ENCODE results near the gene CST9L. TPM values are rescaled to one million over a fixed set of nuclear protein-coding genes. Genes with fewer than 3 reads are reported as not detected.
A peak's percentile ranks its signal among the peaks of the same experiment; 100 is the strongest.

The CST9L gene
- total RNA-seq, 1 experiment from 2014 or later: not detected

DNA sequence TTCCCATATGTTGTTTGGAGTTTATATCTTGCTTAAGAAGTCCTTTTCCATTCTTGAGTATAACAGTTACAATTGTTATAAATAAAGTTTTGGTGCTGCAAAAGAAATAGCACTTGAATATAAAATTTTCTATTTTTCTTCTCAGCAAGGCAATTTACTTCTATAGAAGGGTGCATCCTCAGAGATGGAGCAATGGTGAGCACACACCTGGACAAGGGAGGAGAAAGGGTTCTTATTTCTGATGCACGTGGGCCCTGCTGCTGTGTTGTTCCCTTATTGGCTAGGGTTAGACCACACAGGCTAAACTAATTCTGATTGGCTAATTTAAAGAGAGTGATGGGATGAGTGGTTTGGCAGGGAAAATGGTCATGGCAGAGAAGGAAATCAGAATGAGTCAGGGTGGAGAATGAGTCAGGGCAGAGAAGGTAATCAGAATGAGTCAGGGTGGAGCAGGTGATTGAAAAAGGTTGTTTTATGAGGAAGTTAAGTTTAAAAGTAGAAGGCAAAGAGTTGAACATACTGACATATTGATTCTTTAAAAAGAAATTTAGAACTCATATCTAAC is 39.3 kb downstream of the CST9L start:
- no peak overlapping the region for H3K27ac ChIP-seq (ENCODE audit: low read depth, low read length)
- no peaks in the 10 kb centered on the region for H3K36me3 ChIP-seq (ENCODE audit: control insufficient read depth in 1 of 2, insufficient read depth in 2 of 2, low read length in 2 of 2)
- H3K9me3 ChIP-seq (ENCODE audit: control insufficient read depth in 1 of 2, insufficient read depth in 1 of 2, low read depth in 1 of 2, low read length in 2 of 2): no peaks in the 10 kb centered on the region; a peak in 1 of 4 replicates
- ChIA-PET RAD21 (ENCODE audit: low non-redundant PET in 1 of 2, low total read pairs in 2 of 2, uncharacterized antibody in 2 of 2, unreplicated experiment in 2 of 2) (no interaction called here), POLR2A (no interaction called here), CTCF (no interaction called here)
- no peak overlapping the region for H3K4me2 ChIP-seq (ENCODE audit: low read length)
- no peak overlapping the region for H3K4me3 ChIP-seq (replicated peaks in 1 of 2; ENCODE audit: low read depth in 1 of 2, low read length in 2 of 2)
- TF ChIP-seq CBX3 (IDR thresholded peaks at IDR 0.05; ENCODE audit: low read depth) (0 out of 2 replicates have a peak, but pooled peaks have one; percentile 77), SP1 (IDR thresholded peaks at IDR 0.05; ENCODE audit: low read depth) (peak; percentile 19; the same call in 1 of the 2 replicates), EGR1 (IDR thresholded peaks at IDR 0.05; ENCODE audit: low read depth) (no peak), EZH2 (IDR thresholded peaks at IDR 0.05) (no peak), TCF7L2 (IDR thresholded peaks at IDR 0.05; ENCODE audit: borderline replicate concordance, extremely low read depth, insufficient read depth, insufficient read length) (no peak), ZFX (IDR thresholded peaks at IDR 0.05) (no peak), SIN3A (IDR thresholded peaks at IDR 0.05; ENCODE audit: low read depth) (no peak), FOSL1 (IDR thresholded peaks at IDR 0.05; ENCODE audit: low read depth) (peak; percentile 61; the same call in 1 of the 2 replicates), JUND (IDR thresholded peaks at IDR 0.05) (peak; percentile 54; the same call in 1 of the 2 replicates)
- TF ChIP-seq, protein P1, sequence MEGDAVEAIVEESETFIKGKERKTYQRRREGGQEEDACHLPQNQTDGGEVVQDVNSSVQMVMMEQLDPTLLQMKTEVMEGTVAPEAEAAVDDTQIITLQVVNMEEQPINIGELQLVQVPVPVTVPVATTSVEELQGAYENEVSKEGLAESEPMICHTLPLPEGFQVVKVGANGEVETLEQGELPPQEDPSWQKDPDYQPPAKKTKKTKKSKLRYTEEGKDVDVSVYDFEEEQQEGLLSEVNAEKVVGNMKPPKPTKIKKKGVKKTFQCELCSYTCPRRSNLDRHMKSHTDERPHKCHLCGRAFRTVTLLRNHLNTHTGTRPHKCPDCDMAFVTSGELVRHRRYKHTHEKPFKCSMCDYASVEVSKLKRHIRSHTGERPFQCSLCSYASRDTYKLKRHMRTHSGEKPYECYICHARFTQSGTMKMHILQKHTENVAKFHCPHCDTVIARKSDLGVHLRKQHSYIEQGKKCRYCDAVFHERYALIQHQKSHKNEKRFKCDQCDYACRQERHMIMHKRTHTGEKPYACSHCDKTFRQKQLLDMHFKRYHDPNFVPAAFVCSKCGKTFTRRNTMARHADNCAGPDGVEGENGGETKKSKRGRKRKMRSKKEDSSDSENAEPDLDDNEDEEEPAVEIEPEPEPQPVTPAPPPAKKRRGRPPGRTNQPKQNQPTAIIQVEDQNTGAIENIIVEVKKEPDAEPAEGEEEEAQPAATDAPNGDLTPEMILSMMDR (IDR thresholded peaks at IDR 0.05 in 2 of 3, conservative IDR thresholded peaks at IDR 0.05 in 1 of 3; ENCODE audit: borderline replicate concordance in 1 of 3, insufficient read depth in 1 of 3, low read depth in 2 of 3, low read length in 2 of 3): no peak
- H4K20me1 ChIP-seq (ENCODE audit: insufficient read depth): no peaks in the 10 kb centered on the region
- H3K79me2 ChIP-seq (ENCODE audit: insufficient read depth, low read length): no peaks in the 10 kb centered on the region
- H2AFZ ChIP-seq (ENCODE audit: low read depth, low read length, poor library complexity, severe bottlenecking): no peak overlapping the region
- H3K27me3 ChIP-seq (ENCODE audit: insufficient read depth, low read length): 0 out of 2 replicates have a peak, but pooled peaks cover 6% of the 10 kb centered on the region
- ATAC-seq: no peak
- intact Hi-C loops (cut with micrococcal nuclease): no loop called here
- no peak overlapping the region for H3K9ac ChIP-seq (ENCODE audit: low read length)
- no TSS peak for BruUV-seq (replicated peaks)
- no peaks in the 10 kb centered on the region for H3K9me2 ChIP-seq (ENCODE audit: insufficient read depth)
- H3K4me1 ChIP-seq (ENCODE audit: control insufficient read depth in 1 of 2, insufficient read depth in 2 of 2, low read length in 2 of 2): 0 out of 4 replicates have a peak, but pooled peaks cover 0 to 5% of the 10 kb centered on the region in 2 experiments
- peak; percentile 26 for DNase-seq (ENCODE audit: low read depth, low spot score)
